Parietal lobe (tissue), 1 donor: Measurements from ENCODE around the gene GRWD1. TPM values are rescaled to one million over a fixed set of nuclear protein-coding genes. Genes with fewer than 3 reads are reported as not detected.

Experiments used
- total RNA-seq: library from RNA; depleted of rRNA; stranded (reverse); fragments of >200 nt; gene quantifications from one replicate; pipeline ENCODE4 v1.2.3, GENCODE V29; 2014

Gene GRWD1
- total RNA-seq, result 8.1 TPM

GRCh38 chr19:48445606-48446481 is at the start of gene GRWD1:
TSS of gene GRWD1 (plus strand) at chr19:48445983. CDS start at chr19:48446006, 23 bp downstream.

GRCh38 chr19:48455171-48455907 is 9.6 kb downstream of the GRWD1 start, which contains the start of gene KCNJ14:
TSS of gene KCNJ14 (plus strand) at chr19:48455574. CDS start at chr19:48461725, 6,151 bp downstream.

GRCh38 chr19:48469289-48469881 is 23.6 kb downstream of the GRWD1 start, which contains the start of gene CYTH2:
TSS of gene CYTH2 (plus strand) at chr19:48469369. CDS start at chr19:48469508, 139 bp downstream.

Other genes with a start within 250 kb of the GRWD1 start
- 38.8 TPM for gene CARD8, start 190.1 kb upstream of the GRWD1 start, total RNA-seq
- 5.0 TPM for gene ZNF114, start 175.9 kb upstream of the GRWD1 start, total RNA-seq
- gene EMP3, start 120.4 kb upstream of the GRWD1 start, total RNA-seq, result 3.1 TPM
- 2.8 TPM for gene TMEM143, start 82.0 kb upstream of the GRWD1 start, total RNA-seq
- gene SYNGR4, start 81.6 kb upstream of the GRWD1 start, total RNA-seq, result not detected
- 25.4 TPM for gene KDELR1, start 54.4 kb upstream of the GRWD1 start, total RNA-seq
- gene GRIN2D, start 52.3 kb upstream of the GRWD1 start, total RNA-seq, result 4.1 TPM
- gene KCNJ14, start 9.6 kb downstream of the GRWD1 start, total RNA-seq, result 1.6 TPM
- 77.0 TPM for gene CYTH2, start 23.4 kb downstream of the GRWD1 start, total RNA-seq
- 16.6 TPM for gene LMTK3, start 65.9 kb downstream of the GRWD1 start, total RNA-seq
- gene SULT2B1, start 106.2 kb downstream of the GRWD1 start, total RNA-seq, result not detected
- gene SPACA4, start 160.8 kb downstream of the GRWD1 start, total RNA-seq, result not detected
- gene FAM83E, start 169.1 kb downstream of the GRWD1 start, total RNA-seq, result not detected
- 1,067 TPM for gene RPL18, start 173.2 kb downstream of the GRWD1 start, total RNA-seq
- gene SPHK2, start 173.5 kb downstream of the GRWD1 start, total RNA-seq, result 11.9 TPM
- 4.1 TPM for gene DBP, start 191.4 kb downstream of the GRWD1 start, total RNA-seq
- gene CA11, start 200.2 kb downstream of the GRWD1 start, total RNA-seq, result 7.8 TPM
- not detected for gene NTN5, start 227.0 kb downstream of the GRWD1 start, total RNA-seq
- not detected for gene FUT2, start 250.0 kb downstream of the GRWD1 start, total RNA-seq